Uterus (tissue), 4 donors: ENCODE measurements around the gene FBXO5. TPM values are rescaled to one million over a fixed set of nuclear protein-coding genes. Genes with fewer than 3 reads are reported as not detected.

Source experiments
- DNase-seq, 2 donors: peaks; one replicate each; pipeline ENCODE4 v3.0.0-alpha.2; 2019 to 2020
- H3K27ac ChIP-seq, 2 donors: fragments of 200-600 bp; sonication (generic); 1 replicate in 1 of 2; 2 replicates in 1 of 2; pipeline ENCODE4 v1.5.1; 2016 to 2018
- H3K27me3 ChIP-seq, 2 donors: fragments of 200-600 bp; sonication (generic); one replicate each; pipeline ENCODE4 v1.5.1; 2018 to 2019; ENCODE audit warnings: control low read depth in 1 of 2
- H3K36me3 ChIP-seq, 2 donors: fragments of 200-600 bp; sonication (generic); one replicate each; pipeline ENCODE4 v1.5.1; 2019; ENCODE audit warnings: control low read depth in 1 of 2
- H3K4me1 ChIP-seq, 2 donors: fragments of 200-600 bp; sonication (generic); one replicate each; pipeline ENCODE4 v1.5.1; 2018 to 2019; ENCODE audit warnings: control low read depth in 1 of 2
- H3K4me3 ChIP-seq, 2 donors: fragments of 200-600 bp; sonication (generic); 1 replicate in 1 of 2; 2 replicates in 1 of 2; pipeline ENCODE4 v1.5.1; 2018 to 2019; ENCODE audit warnings: mild to moderate bottlenecking in 1 of 2
- H3K9me3 ChIP-seq, 2 donors: fragments of 200-600 bp; sonication (generic); one replicate each; pipeline ENCODE4 v1.5.1; 2019; ENCODE audit warnings: control low read depth in 1 of 2
- CTCF ChIP-seq, 4 experiments: fragments of 200-600 bp in 2 of 4; fragments of 450-650 bp in 2 of 4; sonication (generic) in 2 of 4; IDR thresholded peaks; one replicate each; pipeline ENCODE4 v1.5.1; 2016 to 2019; ENCODE audit warnings: antibody characterized with exemption in 4 of 4, mild to moderate bottlenecking in 2 of 4, moderate library complexity in 1 of 4
- POLR2A ChIP-seq, 2 donors: fragments of 450-650 bp; IDR thresholded peaks; one replicate each; pipeline ENCODE4 v1.6.1; 2016; ENCODE audit warnings: antibody characterized with exemption in 2 of 2, mild to moderate bottlenecking in 1 of 2, moderate library complexity in 1 of 2
- intact Hi-C: fragments of 100-400 bp; cut with DNase I; formaldehyde crosslinking; loops from one replicate; pipeline ENCODE4 v1.15.1; 2023; ENCODE audit warnings: low total_unique reads
- total RNA-seq, 4 donors: library from RNA; depleted of rRNA in 3 of 4; stranded (reverse); fragments of >200 nt in 3 of 4; gene quantifications; one replicate each; pipeline versions ENCODE4 v1.1.0 to v1.2.4, GENCODE V29; 2014 to 2023
- donor health status: DM: yes; HTN: yes; CAD: no.

FBXO5 gene
- total RNA-seq, 4 donors from 2014 or later = 1.8 to 27.8 (median 4.6) TPM

DNA sequence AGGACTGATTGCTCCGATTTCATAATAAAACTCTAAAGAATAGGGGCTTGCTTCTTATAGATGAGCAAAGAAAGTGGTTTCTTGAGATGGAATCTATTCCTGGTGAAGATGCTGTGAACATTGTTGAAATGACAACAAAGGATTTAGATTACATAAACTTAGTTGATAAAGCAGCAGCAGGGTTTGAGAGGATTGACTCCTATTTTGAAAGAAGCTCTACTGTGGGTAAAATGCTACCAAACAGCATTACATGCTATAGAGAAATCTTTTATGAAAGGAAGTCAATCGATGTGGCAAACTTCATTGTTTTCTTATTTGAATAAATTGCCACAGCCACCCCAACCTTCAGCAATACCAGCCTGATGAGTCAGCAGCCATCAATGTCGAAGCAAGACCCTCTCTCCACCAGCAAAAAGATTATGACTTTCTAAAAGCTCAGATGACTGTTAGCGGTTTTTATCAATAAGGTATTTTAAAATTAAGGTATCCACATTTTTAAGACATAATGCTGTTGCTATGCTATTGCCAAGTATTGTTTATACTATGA is 32.3 kb upstream of the FBXO5 start:
- no peaks in the 10 kb centered on the region for H3K9me3 ChIP-seq
- intact Hi-C loops = no loop called here
- no peak overlapping the region for H3K4me3 ChIP-seq
- H3K27me3 ChIP-seq = no peaks in the 10 kb centered on the region
- no peaks in the 10 kb centered on the region for H3K4me1 ChIP-seq
- H3K27ac ChIP-seq = no peak overlapping the region
- no peak for DNase-seq
- TF ChIP-seq POLR2A (IDR thresholded peaks at IDR 0.05) (no peak), CTCF (IDR thresholded peaks at IDR 0.05) (no peak)
- H3K36me3 ChIP-seq = no peaks in the 10 kb centered on the region

- Histone ChIP-seq H3K27me3 (no peaks in the 10 kb centered on the region), H3K4me1 (no peaks in the 10 kb centered on the region), H3K4me3 (no peak overlapping the region), H3K36me3 (no peaks in the 10 kb centered on the region), H3K9me3 (no peaks in the 10 kb centered on the region), H3K27ac (no peak overlapping the region)
- TF ChIP-seq CTCF (IDR thresholded peaks at IDR 0.05) = no peak
- no peak for TF ChIP-seq POLR2A (IDR thresholded peaks at IDR 0.05)
- intact Hi-C loops = no loop called here
- no peak for DNase-seq
Measured at GRCh38 chr6:153013438-153013837, 30.6 kb upstream of the FBXO5 start.

- Histone ChIP-seq H3K4me3 (no peak overlapping the region), H3K36me3 (no peaks in the 10 kb centered on the region), H3K4me1 (no peaks in the 10 kb centered on the region), H3K27me3 (no peaks in the 10 kb centered on the region), H3K9me3 (no peaks in the 10 kb centered on the region), H3K27ac (no peak overlapping the region)
- no peak for DNase-seq
- intact Hi-C loops = no loop called here
- TF ChIP-seq CTCF (IDR thresholded peaks at IDR 0.05) (no peak), POLR2A (IDR thresholded peaks at IDR 0.05) (no peak)
Measured at GRCh38 chr6:153012856-153013255, 30.0 kb upstream of the FBXO5 start.

DNA sequence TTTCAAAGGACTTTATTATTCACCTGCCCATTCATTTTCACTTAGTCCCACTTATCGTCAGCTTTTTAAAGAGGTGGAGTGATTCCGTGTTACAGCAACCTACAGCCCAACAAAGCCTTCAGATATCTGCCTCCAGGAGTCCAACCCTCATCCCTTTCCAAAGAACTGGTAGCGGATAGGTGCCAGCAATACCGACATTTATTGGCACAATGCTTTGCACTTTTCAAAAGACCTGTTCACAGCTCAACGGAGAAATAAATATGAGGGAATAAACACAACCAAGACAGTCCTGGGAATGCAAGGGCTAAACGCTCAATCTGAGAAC is 20.5 kb upstream of the FBXO5 start:
- Histone ChIP-seq H3K27ac (peak overlapping the region; percentile 81 to 87), H3K4me3 (peak overlapping the region; percentile 75 to 90), H3K4me1 (no peaks in the 10 kb centered on the region), H3K9me3 (no peaks in the 10 kb centered on the region), H3K36me3 (no peaks in the 10 kb centered on the region), H3K27me3 (no peaks in the 10 kb centered on the region)
- intact Hi-C loops = no loop called here
- no peak for DNase-seq
- TF ChIP-seq CTCF (IDR thresholded peaks at IDR 0.05) = no peak
- no peak for TF ChIP-seq POLR2A (IDR thresholded peaks at IDR 0.05)

- peak; percentile 93 to 94 for DNase-seq
- Histone ChIP-seq H3K27me3 (no peaks in the 10 kb centered on the region), H3K27ac (peak within 1 kb of the TSS; percentile 81 to 87), H3K4me3 (peak within 1 kb of the TSS; percentile 75 to 90), H3K9me3 (no peaks in the 10 kb centered on the region), H3K36me3 (no peaks in the 10 kb centered on the region), H3K4me1 (no peaks in the 10 kb centered on the region)
- TF ChIP-seq CTCF (IDR thresholded peaks at IDR 0.05) (no peak), POLR2A (IDR thresholded peaks at IDR 0.05) (peak; percentile 50 to 66)
- intact Hi-C loops = no loop called here
Measured at GRCh38 chr6:153002613-153003365, 19.9 kb upstream of the FBXO5 start, which contains the start of gene MTRF1L. Gene MTRF1L, minus strand, starts transcription at chr6:153002709. Its CDS starts 24 bp downstream, at chr6:153002685.
